ENCODE measurements around the gene KRTAP10-8.
"Not testable (repeated sequence)": the region's sequence is repeated elsewhere in the genome, so short reads cannot be mapped to it uniquely, and the experiment has no call there.

KRTAP10-8 gene

GRCh38 chr21:44612029-44612486 lies at the start of gene KRTAP10-8:
Gene KRTAP10-8 (plus strand): TSS chr21:44612079. CDS start chr21:44612101, 22 bp downstream.
- DNase-seq: no peak

- DNase-seq: no peak
Measured at GRCh38 chr21:44564099-44564498, 47.8 kb upstream of the KRTAP10-8 start.

GRCh38 chr21:44564886-44565598 lies 46.8 kb upstream of the KRTAP10-8 start:
- DNase-seq: no peak

GRCh38 chr21:44566403-44566802 lies 45.5 kb upstream of the KRTAP10-8 start:
- no peak for DNase-seq

- no peak for DNase-seq
Measured at GRCh38 chr21:44567481-44568171, 44.3 kb upstream of the KRTAP10-8 start.

GRCh38 chr21:44568261-44568660 lies 43.6 kb upstream of the KRTAP10-8 start:
- no peak for DNase-seq

- DNase-seq: peak; percentile 16
Measured at GRCh38 chr21:44568667-44569556, 43.0 kb upstream of the KRTAP10-8 start.

GRCh38 chr21:44569861-44570517 lies 41.9 kb upstream of the KRTAP10-8 start:
- no peak for DNase-seq

GRCh38 chr21:44571296-44571695 lies 40.6 kb upstream of the KRTAP10-8 start:
- no peak for DNase-seq

- DNase-seq: no peak
Measured at GRCh38 chr21:44571844-44572782, 39.8 kb upstream of the KRTAP10-8 start.

GRCh38 chr21:44572959-44573583 lies 38.8 kb upstream of the KRTAP10-8 start:
- no peak for DNase-seq

GRCh38 chr21:44573630-44574456 lies 38.0 kb upstream of the KRTAP10-8 start, which contains the start of gene KRTAP10-4:
Gene KRTAP10-4 (plus strand): TSS chr21:44573729. CDS start chr21:44573759, 30 bp downstream.
- not testable (repeated sequence) for DNase-seq

- no peak for DNase-seq
Measured at GRCh38 chr21:44574457-44575306, 37.2 kb upstream of the KRTAP10-8 start.

GRCh38 chr21:44575307-44576024 lies 36.4 kb upstream of the KRTAP10-8 start:
- DNase-seq: no peak

GRCh38 chr21:44576025-44576420 lies 35.9 kb upstream of the KRTAP10-8 start:
- no peak for DNase-seq

GRCh38 chr21:44578371-44579055 lies 33.4 kb upstream of the KRTAP10-8 start:
- DNase-seq: no peak

- no peak for DNase-seq
Measured at GRCh38 chr21:44579056-44579832, 32.6 kb upstream of the KRTAP10-8 start.

Measured in fibroblast of skin of right biceps (primary cell).